B cell (primary cell): ENCODE measurements around the gene TOP1.

ENCODE experiments used
- EZH2 ChIP-seq: IDR thresholded peaks from 2 replicates; pipeline ENCODE4 v1.6.1; 2012; ENCODE audit warnings: borderline replicate concordance, low read depth, mild to moderate bottlenecking, moderate library complexity, low read length; ENCODE audit not compliant: insufficient read depth, poor library complexity, severe bottlenecking
- TF ChIP-seq, protein P1 (sequence below): fragments of 200-600 bp; IDR thresholded peaks from one replicate; pipeline ENCODE4 v1.8.0; 2022; ENCODE audit warnings: antibody characterized with exemption, mild to moderate bottlenecking

DNA sequence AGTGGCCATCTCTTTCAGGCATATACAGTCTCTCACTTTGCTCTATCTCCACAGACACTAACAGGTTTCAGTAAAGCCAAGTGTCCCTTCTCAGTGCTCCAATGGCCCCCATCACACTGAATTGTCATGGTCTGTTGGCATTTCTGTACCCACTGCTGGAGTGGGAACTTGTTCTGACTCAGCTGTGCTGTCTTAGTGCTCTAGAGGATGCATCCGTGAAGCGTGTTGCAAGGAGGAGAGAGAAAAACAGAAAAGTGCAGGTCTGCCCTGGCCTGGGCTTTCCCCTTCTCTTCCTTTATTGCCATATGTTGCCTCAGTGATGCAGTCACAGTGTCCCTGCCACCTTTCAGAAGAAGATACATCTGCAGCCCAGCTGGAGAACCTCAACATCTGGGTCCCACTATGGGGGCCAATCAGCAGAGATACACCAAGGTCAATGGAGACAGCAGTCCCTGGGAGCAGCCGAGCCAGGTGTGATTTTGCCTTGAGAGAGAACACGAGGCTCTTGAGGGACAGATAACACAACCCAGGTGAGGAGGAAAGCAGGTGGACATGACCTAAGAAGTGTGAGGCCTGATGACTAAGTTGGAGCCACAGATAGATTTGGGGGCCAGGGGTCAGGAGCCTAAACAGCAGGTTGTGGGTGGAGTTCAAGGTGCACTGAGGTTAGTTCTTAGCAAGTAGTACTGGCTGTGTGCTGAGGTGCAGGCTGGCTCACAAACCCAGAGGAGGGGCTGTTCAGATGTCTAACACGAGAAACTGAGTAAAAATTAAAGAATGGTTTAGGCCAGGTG is 103.2 kb downstream of the TOP1 start:
- TF ChIP-seq, protein P1, sequence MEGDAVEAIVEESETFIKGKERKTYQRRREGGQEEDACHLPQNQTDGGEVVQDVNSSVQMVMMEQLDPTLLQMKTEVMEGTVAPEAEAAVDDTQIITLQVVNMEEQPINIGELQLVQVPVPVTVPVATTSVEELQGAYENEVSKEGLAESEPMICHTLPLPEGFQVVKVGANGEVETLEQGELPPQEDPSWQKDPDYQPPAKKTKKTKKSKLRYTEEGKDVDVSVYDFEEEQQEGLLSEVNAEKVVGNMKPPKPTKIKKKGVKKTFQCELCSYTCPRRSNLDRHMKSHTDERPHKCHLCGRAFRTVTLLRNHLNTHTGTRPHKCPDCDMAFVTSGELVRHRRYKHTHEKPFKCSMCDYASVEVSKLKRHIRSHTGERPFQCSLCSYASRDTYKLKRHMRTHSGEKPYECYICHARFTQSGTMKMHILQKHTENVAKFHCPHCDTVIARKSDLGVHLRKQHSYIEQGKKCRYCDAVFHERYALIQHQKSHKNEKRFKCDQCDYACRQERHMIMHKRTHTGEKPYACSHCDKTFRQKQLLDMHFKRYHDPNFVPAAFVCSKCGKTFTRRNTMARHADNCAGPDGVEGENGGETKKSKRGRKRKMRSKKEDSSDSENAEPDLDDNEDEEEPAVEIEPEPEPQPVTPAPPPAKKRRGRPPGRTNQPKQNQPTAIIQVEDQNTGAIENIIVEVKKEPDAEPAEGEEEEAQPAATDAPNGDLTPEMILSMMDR, result no peak
- no peak for TF ChIP-seq EZH2
